NCI-H82 treated with DMSO at 0.1 percent for 48 hours (cell line): ENCODE measurements around the gene UTY.
"Not testable (repeated sequence)": the region's sequence is repeated elsewhere in the genome, so short reads cannot be mapped to it uniquely, and the experiment has no call there.

Source experiments
- DNase-seq: peaks from one replicate; lab custom pipeline; 2025; ENCODE audit not compliant: unreplicated experiment; lab: John Stamatoyannopoulos, UW

UTY gene

DNA sequence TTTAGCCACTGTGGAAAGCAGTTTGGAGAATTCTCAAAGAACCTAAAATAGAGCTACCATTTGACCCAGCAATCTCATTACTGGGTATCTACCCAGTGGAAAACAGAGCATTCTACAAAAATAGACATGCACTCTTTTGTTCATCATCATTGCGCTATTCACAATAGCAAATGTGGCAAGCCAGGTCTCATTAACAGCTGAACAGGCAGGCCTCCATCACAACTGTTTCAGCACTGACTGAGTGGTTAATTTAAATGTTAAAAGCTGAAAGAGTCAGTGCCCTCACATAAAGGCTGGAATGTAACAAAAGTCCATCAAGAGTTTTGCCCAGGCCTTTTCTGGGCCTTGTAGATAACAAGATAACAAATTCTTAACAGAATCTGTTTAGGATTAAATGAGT lies 166.9 kb downstream of the UTY start:
- no peak for DNase-seq

DNA sequence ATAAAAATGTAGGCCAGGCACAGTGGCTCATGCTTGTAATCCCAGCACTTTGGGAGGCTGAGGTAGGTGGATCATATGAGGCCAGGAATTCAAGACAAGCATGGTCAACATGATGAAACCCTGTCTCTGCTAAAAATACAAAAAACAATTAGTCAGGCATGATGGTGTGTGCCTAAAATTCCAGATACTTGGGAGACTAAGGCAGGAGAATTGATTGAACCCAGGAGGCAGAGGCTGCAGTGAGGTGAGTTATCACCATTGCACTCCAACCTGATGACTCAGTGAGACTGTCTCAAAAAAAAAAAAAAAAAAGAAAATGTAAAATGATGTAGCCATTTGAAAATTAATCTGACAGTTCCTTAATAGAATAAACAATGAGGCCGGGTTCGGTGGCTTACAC lies 171.9 kb downstream of the UTY start:
- DNase-seq: no peak

- no peak for DNase-seq
Measured at GRCh38 chrY:13300795-13301194, 179.0 kb downstream of the UTY start.

GRCh38 chrY:13299411-13299810 lies 180.4 kb downstream of the UTY start:
- no peak for DNase-seq

DNA sequence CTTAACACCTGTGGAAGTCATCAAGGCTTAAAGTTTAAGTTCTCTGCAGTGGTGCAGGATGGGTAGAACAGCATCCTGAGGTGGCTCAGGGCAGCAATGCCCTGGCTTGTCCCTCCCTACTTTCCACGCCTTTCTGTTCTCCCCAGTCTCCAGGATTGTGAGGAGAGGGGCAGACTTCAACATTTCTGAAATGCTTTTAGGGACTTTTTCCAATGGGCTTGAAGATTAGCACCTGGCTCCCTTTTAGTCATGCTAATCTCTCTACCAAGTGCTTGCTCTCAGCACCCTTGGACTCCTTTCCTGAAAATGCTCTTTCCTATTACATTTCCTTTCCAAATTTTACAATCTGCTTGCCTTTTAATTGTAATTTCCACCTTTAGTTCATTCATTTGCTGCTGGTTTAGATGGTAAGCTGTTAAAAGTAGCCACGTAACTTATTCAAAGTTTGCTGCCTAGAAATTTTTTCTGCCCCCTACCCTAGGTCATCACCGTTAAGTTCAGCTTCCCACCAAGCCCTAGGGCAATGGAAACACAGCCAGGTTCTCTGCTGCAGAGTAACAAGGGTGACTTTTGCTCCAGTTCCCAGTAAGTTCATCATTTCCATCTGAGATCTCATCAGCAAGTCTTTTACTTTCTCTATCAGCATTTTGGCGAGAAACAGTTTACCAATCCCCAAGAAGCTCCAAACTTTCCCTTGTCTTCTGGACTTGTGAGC lies 183.5 kb downstream of the UTY start:
- DNase-seq: no peak

GRCh38 chrY:13295026-13295425 lies 184.8 kb downstream of the UTY start:
- DNase-seq: no peak

DNA sequence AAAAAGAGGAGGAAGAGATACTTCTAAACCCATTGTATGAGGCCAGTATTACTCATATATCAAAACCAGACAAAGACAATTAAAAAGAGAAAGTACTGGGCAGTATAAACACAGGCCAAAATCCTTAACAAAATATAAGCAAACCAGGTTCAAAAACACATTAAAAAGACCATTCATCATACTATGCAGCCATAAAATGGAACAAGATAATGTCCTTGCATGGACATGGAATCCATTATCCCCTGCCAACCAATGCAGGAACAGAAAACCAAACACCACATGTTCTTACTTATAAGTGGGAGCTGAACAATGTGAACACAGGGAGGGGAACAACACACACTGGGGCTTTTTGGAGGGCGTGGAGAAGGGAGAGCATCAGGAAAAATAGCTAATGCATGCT lies 188.6 kb downstream of the UTY start:
- no peak for DNase-seq

GRCh38 chrY:13282151-13283054 lies 197.4 kb downstream of the UTY start:
- not testable (repeated sequence) for DNase-seq

GRCh38 chrY:13279561-13279960 lies 200.3 kb downstream of the UTY start:
- no peak for DNase-seq

DNA sequence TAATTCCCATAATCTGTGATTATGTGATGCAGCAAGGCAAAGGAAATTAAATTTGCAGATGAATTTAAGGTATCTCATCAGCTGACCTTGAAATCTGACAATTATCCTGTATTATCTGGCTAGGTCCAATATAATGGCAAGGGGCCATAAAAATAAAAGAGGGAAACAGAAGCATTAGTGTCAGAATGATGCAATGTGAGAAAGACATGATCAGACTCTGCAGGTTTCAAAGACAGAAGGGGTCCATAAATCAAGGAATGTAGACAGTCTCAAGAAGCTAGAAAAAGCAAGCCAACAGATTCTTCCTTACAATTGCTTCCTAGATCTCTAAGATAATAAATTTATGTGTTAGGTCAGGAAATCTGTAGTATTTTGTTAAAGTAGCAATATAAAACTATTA lies 208.1 kb downstream of the UTY start:
- DNase-seq: no peak

- not testable (repeated sequence) for DNase-seq
Measured at GRCh38 chrY:13253941-13254440, 225.8 kb downstream of the UTY start.

DNA sequence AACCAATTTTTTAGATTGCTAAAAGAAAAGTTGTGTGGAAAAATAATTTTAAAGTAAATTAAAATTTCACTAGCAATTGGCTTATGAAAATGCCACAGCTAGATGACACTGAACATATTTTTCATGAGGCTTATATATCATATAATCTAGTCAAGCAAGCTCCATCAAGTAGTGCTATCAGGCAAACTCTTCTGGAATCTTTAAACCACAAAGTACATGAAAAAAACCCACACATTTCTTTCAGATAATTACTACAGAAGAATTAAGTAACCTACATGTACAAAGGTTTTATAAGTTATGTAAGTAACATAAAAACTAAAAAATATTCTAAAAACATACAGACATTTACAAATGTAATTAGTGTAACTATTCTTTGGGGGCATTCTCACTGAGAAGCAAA lies 229.4 kb downstream of the UTY start:
- DNase-seq: no peak

- DNase-seq: no peak
Measured at GRCh38 chrY:13243716-13244115, 236.1 kb downstream of the UTY start.

- DNase-seq: no peak
Measured at GRCh38 chrY:13233901-13234300, 245.9 kb downstream of the UTY start.

DNA sequence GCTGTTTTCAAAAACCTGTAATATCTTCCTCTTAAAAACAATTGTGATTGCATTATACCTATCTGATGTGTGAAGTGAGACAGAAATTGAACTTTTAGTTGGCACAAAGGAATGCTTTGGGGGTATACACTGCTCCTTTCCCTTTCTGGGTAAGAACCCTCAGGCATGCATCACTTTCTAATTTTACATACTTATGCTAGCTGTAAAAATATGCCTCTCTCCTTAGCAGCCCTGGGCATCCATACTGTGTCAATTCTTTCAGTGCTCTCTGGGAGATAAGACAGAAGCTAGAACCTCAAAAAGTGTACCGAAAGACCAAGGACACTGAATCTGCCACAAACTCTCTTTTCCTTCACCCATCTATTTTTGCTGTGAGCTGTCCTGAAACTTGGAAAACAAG lies 246.7 kb downstream of the UTY start:
- no peak for DNase-seq

GRCh38 chrY:13227354-13227953 lies 252.4 kb downstream of the UTY start:
- no peak for DNase-seq

DNA sequence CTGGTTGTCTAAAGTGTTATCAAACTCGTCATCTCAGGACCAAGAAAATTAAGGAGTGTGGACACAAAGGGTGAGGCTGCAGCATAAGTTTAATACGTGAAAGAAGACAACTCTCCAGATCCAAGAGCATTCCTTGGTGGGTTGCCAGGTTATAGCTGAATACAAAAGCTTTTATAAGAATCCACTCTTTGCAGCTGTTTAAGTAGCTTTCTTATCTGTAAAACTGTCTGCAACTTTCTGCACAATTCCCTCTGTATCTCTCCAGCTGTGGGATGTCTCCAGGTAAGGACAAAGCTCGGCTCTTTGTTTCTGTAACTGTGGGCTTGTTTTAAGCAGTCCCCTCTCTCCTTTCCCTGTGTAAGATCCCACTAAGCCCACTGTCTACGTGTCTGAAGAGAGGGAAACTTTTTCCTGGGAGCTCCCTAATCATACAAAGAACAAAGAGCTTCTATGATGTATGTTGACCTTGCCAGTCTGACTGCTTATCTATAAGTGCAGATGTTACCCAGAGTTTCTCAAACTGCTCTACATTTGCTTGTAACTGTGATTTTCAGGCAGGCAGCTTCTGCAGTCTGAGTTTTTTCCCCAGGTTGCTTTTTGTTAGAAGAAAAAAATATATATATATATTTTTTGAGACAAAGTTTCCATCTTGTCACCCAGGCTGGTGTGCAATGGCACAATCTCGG lies 268.7 kb downstream of the UTY start:
- no peak for DNase-seq

DNA sequence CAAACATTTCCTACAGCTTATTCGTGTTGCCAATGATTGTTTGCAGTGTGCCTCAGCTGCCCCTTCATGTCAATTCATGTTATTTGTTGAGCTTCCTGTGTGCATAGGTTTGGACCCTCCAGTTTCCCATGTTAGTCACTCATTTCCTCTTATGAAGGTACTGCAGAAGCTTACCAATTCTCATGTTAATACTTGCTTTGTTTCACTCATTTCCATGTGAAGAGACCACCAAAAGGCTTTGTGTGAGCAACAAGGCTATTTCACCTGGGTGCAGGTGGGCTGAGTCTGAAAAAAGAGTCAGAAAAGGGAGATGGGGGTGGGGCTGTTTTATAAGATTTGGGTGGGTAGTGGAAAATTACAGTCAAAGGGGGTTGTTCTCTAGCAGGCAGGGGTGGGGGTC lies 274.6 kb downstream of the UTY start:
- DNase-seq: no peak
